Ishikawa (cell line): ENCODE data around the gene POLR3G.

Source experiments
- CEBPB ChIP-seq: IDR thresholded peaks from 2 replicates; pipeline ENCODE4 v1.6.1; 2012
- CREB1 ChIP-seq: IDR thresholded peaks from 2 replicates; pipeline ENCODE4 v1.6.1; 2012; ENCODE audit warnings: low read depth
- EP300 ChIP-seq: IDR thresholded peaks from 2 replicates; pipeline ENCODE4 v1.6.1; 2012; ENCODE audit warnings: borderline replicate concordance
- NFIC ChIP-seq: IDR thresholded peaks from 2 replicates; pipeline ENCODE4 v1.6.1; 2012
- RAD21 ChIP-seq: IDR thresholded peaks from 2 replicates; pipeline ENCODE4 v1.6.1; 2012; ENCODE audit warnings: low read depth

DNA sequence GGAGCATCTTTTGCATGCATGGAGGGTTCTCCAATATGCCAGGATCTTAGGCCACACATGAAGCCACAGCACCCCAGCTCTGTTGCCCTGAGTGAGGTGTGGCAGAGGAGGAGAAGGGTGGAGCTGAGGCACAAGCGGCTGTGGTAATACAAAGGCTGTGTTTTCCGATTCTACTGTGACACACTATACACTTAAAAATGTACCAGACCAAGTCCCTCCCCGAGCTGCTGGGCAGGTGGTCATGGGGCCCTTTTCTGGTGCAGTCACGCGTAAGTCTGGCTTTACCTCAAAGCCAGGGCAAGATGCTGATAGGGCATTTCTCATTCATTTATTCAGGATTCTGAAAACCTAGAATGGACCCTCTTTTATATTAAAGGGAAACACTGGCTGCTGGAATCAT lies 87.7 kb downstream of the POLR3G start:
- TF ChIP-seq RAD21 = no peak
- no peak for TF ChIP-seq CREB1
- TF ChIP-seq CEBPB = no peak
- no peak for TF ChIP-seq NFIC
- no peak for TF ChIP-seq EP300
